HUDEP-2 (cell line): ENCODE measurements around the gene CRLF1.

Experiments
- DNase-seq, 76 experiments: peaks; one replicate each; lab custom pipeline; 2025; ENCODE audit not compliant: unreplicated experiment in 76 of 76; lab: John Stamatoyannopoulos, UW

The CRLF1 gene

DNA sequence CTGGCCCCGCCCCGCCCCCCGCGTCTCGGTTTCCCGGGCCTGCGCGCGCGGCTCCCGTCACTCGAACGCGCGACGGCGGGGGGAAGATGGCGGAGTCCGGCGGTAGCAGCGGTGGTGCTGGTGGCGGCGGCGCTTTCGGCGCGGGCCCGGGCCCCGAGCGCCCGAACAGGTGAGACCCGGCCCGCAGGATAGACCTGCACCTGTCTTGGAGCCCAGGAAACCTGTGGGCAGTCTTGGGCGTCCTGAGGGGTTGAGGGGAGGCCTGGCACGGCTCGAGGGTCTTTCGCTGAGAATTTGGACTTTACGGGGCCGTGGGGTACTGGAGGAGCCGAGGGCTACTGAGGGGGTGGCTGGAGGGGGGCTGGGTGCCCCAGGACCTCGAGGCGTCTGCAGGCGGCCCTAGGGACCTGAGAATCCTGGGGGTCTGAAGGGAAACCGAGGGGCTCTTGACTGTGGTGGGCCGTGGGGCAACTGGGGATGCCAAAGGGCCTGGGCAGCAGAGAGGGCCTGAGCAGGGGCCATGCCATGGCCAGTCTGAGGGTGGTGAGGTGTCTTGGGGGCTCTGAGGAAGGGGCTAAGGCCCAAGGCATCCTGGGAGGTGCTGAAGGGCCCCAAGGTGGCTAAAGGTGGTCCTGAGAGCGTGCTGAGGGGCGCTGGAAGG, 30.5 kb upstream of the CRLF1 start, which contains the start of gene KLHL26:
Gene KLHL26 (plus strand): TSS at position 60 of the 661 bp plus-strand sequence. CDS start 27 bp downstream, at position 87.
- no peak for DNase-seq

DNA sequence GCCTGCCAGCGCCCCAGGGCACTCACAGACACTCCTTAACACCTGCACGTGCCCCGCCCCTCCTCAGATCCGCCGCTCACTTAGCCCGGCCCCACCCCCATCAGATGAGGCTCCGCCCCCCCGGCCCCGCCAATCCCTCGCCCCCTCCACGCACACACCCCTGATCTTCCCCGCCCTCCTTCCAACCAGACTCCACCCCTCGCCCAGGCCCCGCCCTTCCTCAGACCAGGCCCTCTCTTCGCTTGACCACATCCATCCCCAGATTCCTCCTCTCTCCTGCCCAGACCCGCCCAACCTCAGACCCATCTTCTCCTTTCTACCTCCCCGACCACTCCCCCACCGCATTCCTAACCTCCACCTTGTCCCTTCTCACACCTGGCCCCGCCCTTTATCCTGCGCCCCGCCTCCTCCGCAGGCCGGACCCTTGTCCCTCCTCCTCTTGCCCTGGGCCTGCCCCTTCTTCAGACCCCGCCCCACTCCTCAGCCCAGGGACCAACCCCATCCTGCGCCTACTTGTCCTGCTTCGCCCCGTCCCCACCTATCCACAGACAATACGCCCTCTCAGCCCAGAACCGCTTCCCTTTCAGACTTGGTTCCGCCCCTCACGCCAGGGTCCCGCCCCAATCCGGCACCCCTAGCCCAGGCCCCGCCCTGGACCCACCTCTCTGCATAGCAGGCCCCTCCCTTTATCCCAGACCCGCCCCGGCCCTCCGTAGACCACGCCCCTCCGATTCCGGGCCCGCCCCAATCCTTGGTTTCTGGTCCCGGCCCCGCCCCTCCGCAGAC, 29.8 kb upstream of the CRLF1 start:
- DNase-seq = peak; percentile 79 to 100 (median 98)

GRCh38 chr19:18635831-18636182, 29.2 kb upstream of the CRLF1 start:
- no peak for DNase-seq

- peak in 3 of 76 experiments; percentile 11 to 40 (median 17) for DNase-seq
Observed at GRCh38 chr19:18634612-18635297, 28.2 kb upstream of the CRLF1 start.

- DNase-seq = no peak
Observed at GRCh38 chr19:18633321-18633720, 26.7 kb upstream of the CRLF1 start.

DNA sequence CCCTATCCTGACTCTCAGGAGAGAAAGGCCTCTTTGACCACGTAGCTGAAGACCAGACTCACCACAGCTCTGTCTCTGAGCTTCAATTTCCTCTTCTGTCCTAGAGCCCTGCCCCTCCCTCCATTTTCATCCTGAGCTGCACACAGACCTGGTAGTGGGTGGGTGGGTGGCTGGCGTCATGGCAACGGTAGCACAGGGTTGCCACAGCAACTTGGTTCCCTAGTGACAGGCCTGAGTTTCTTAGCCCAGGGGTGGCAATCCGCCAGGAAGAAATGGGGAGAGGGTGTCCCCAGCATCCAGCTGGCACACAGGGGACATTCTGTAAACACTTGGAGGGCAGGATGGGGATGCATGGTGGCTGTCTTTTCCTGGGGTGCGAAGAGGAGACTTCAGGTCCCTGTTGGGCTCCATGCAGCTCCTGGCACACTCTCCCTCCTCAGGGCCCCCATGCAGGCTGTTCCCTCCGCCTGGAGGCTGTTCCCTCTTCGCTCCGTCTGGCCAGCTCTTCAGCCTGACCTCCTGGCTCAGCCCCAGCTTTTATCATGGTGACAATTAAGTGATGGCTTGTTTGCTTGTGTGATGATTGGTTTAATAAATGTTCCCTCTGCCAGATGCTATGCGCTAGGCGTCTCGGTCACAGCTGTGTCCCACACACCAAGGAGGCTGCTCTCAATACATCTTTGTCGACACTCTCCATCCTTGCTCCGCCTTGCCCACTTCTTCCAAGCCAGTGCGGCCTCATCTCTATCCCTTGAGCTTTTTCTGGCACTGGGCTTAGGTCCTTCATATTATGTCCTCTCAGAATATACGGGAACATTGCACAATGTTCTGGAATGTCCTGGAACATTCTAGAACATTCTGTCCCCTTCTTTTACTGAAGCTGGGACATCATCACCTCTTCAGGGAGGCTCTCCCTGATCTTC, 22.8 kb upstream of the CRLF1 start:
- no peak for DNase-seq

DNA sequence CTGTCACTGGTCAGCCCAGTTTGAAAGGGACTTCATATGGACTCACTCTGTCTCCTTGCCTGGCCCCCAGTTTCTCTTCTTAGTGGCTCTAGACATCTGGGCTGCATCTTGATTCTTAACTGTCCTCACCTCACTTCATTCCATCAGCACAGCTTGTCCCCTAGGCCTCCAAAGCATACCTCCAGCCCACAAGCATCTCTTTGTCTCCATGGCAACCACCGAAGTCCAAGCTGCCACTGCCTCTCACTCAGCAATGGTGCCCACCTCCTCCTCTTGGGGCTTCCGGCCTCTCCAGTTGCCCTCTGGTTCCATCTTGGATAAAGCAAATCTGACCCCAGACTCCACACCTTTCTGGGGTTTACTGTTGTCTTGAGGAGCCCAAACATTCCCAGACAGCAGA, 20.3 kb upstream of the CRLF1 start:
- DNase-seq = no peak

DNA sequence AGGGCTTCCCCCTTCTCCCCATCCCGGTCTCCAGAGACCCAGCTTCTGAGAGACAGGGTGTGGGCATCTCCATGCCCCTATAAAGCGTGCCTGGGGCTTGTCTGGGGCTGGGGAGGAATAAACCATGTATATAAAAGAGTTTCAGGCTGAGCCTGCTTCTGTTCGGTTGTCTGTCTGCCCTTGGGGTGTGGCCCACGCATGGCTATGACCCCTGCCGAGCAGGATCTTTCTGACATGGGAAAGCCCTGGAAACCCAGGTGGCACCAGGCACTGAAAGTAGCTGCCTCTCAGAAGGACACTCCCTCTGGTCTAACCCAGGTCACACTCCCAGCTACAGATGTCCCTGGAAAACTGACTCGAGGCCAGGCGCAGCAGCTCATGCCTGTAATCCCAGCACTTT, 14.3 kb upstream of the CRLF1 start:
- DNase-seq = no peak

DNA sequence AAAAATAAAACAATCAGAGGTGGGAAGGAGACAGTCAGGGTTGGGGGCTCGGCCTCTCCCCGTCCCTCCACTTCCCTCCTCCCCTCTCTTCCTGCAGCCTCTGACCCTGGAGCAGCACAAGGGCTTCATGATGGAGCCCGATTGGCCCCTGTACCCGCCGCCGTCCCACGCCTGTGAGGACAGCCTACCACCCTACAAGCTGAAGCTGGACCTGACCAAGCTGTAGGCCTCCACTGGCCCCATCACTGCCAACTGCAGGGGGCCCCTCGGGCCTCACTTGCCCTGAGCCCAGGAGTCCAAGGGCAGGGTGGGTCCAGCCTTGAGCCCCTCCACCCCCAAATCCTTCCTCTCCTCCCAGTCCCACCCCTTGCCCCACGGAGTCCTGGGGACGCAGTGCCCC, 13.7 kb upstream of the CRLF1 start:
- no peak for DNase-seq

DNA sequence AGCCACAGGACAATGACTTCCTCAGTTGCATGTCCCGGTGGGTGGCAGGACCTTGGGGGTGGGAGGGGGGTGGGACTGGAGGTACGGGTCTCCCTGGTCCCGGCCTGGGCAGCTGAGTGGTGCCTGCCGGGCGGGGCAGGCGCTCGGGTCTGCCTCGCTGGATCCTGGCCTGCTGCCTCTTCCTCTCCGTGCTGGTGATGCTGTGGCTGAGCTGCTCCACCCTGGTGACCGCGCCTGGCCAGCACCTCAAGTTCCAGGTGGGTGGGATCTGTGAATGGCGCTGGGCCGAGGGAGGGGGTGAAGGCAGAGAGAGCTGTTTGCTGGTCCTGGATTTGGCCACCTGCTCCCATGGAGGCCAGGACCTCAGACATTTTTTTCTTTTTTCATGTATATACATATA, 11.6 kb upstream of the CRLF1 start:
- no peak for DNase-seq

GRCh38 chr19:18617562-18617961, 11.0 kb upstream of the CRLF1 start:
- no peak for DNase-seq

DNA sequence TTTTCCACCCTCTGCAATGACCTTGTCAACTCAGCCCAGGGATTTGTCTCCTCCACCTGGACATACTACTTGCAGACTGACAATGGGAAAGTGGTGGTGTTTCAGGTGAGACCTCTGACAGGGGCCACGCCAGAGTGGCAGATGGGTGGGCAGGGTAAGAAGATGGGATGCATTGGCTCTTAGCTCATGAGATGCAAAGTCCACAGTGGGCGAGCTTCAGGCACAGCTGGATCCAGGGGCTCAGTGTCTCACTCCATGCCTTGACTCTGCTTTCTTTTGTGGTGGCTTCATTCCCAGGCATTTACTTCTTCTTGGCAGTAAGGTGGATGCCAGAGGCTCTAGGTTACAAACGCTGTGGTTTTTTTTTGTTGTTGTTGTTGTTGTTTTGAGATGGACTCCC, 9.4 kb upstream of the CRLF1 start:
- DNase-seq = no peak

GRCh38 chr19:18613589-18614234, 7.1 kb upstream of the CRLF1 start:
- no peak for DNase-seq

- no peak for DNase-seq
Observed at GRCh38 chr19:18612772-18613588, 6.4 kb upstream of the CRLF1 start, which contains the start of gene TMEM59L. Gene TMEM59L (plus strand): TSS chr19:18612870. CDS start chr19:18612959, 89 bp downstream.

DNA sequence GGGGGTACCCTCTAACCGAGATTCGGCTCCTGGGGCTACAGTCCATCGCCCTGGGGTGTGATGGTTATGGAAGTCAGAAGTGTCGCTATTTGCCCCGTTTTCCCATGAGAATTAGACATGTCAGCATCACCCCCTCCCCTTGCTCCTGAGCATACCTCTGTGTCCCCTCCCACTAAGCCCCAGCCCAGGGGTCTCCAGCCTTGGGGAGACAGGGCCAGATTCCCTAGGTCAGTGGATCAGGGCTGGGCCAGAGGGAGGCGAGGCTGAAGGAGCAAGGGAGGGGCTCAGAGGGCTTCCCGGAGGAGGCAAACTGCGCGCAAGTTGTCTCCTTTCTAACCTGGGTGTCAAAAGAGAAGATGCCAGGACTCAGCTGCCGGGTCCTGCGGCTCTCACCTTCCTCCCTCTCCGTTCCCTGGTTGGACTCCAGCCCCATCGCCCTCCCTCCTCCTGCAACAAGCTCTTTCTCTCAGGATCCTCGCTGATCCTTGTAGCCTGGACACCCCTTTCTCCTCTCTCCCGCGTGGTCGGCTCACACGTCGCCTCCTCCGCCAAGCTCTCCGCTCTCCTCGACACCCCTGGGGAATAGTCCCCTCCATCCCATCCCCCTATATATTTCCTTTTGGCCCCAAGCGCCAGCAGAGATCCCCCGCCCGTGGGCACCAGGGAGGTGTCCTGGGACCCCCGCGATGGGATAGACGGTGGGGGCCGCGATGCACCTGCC, 5.6 kb upstream of the CRLF1 start:
- no peak for DNase-seq

DNA sequence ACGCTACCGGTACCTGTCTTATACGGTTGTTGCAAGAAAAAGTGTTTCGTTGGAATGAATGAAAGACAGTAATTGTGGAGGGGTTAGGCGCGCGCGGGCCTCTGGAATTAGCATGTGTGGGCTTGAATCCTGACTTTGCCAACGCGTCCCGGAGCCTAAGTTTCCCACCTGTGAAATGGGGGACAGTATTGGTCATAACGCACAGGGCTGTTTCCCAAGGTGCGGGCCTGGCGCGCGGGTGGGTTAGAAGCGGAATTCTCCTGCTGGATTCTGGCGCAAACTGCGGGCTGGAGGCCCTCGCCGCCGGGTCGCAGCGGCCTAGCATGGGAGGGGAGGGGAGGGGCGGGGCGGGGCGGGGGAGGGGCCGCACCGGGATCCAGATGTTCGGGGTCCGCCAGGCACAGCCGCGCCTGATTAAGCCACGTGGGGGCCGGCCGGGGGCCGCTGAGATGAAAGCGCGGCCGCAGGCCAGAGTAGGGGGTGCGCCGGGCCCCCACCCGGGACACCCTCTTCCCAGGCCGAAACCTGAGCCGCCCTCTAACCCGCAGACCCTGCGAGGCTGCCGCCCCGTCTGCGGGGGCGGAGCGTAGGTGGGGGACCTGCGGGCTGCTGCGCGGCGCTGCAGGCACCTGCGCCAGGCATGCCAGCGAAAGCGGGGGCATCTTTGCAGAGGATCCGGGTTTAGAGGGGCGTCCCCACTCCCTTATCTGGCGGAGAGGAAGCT, 4.9 kb upstream of the CRLF1 start:
- DNase-seq = no peak

- DNase-seq = no peak
Observed at GRCh38 chr19:18610556-18611326, 4.1 kb upstream of the CRLF1 start.
